K562 (cell line): Measurements from ENCODE around the gene XPC. TPM values are rescaled to one million over a fixed set of nuclear protein-coding genes. Genes with fewer than 3 reads are reported as not detected.

Source experiments
- ATF3 ChIP-seq, 2 experiments: fragments of 450-650 bp in 1 of 2; sonication (generic) in 1 of 2; formaldehyde crosslinking in 1 of 2; IDR thresholded peaks in 1 of 2; conservative IDR thresholded peaks in 1 of 2; 2 replicates each; pipeline versions ENCODE4 v1.6.1 to v1.8.1; 2016 to 2023; ENCODE audit warnings: mild to moderate bottlenecking in 2 of 2, moderate library complexity in 2 of 2, inconsistent platforms in 1 of 2, missing genetic modification reagents in 1 of 2
- ATF6 ChIP-seq: sonication (generic); formaldehyde crosslinking; IDR thresholded peaks from 2 replicates; pipeline ENCODE4 v1.4.0; 2020; ENCODE audit warnings: mild to moderate bottlenecking, missing genetic modification reagents
- CHD4 ChIP-seq: fragments of 200-600 bp; sonication (generic); IDR thresholded peaks from 3 replicates; pipeline ENCODE4 v1.6.1; 2012; ENCODE audit warnings: low read depth, mild to moderate bottlenecking, mixed read lengths, low read length, inconsistent platforms; ENCODE audit not compliant: insufficient read depth, insufficient replicate concordance, poor library complexity, severe bottlenecking
- CTBP1 ChIP-seq: fragments of 450-650 bp; IDR thresholded peaks from 2 replicates; pipeline ENCODE4 v1.6.1; 2016; ENCODE audit warnings: borderline replicate concordance
- HDGF ChIP-seq: fragments of 450-650 bp; IDR thresholded peaks from 2 replicates; pipeline ENCODE4 v1.6.1; 2016
- MTA2 ChIP-seq: fragments of 450-650 bp; IDR thresholded peaks from 2 replicates; pipeline ENCODE4 v1.6.1; 2016; ENCODE audit warnings: low read depth
- POLR3A ChIP-seq: IDR thresholded peaks from 2 replicates; pipeline ENCODE4 v1.6.1; 2011; ENCODE audit warnings: borderline replicate concordance, mild to moderate bottlenecking, moderate library complexity; ENCODE audit not compliant: insufficient read length, insufficient read depth; ENCODE audit errors: extremely low read depth
- SP1 ChIP-seq: sonication (generic); formaldehyde crosslinking; IDR thresholded peaks from 2 replicates; pipeline ENCODE4 v1.8.1; 2022; ENCODE audit warnings: mild to moderate bottlenecking, missing genetic modification reagents
- SRSF7 ChIP-seq: fragments of 200-400 bp; formaldehyde crosslinking; optimal IDR thresholded peaks from 2 replicates; pipeline ENCODE3; 2017; ENCODE audit warnings: mild to moderate bottlenecking, low read depth, low read length
- STAG1 ChIP-seq: sonication (generic); formaldehyde crosslinking; IDR thresholded peaks from 2 replicates; pipeline ENCODE4 v1.5.0; 2020; ENCODE audit warnings: missing genetic modification reagents, borderline replicate concordance
- TCF7L2 ChIP-seq: fragments of 150-350 bp; IDR thresholded peaks from 2 replicates; pipeline ENCODE4 v1.6.1; 2016; ENCODE audit warnings: low read depth, mild to moderate bottlenecking, low read length, moderate library complexity
- TCFL5 ChIP-seq: fragments of 250-450 bp; sonication (Bioruptor Pico); conservative IDR thresholded peaks from 2 replicates; pipeline ENCODE4 v1.6.1; 2021; ENCODE audit warnings: mild to moderate bottlenecking, moderate library complexity, matching md5 sums
- TEAD4 ChIP-seq, 2 experiments: sonication (generic) in 1 of 2; formaldehyde crosslinking in 1 of 2; IDR thresholded peaks; 2 replicates each; pipeline versions ENCODE4 v1.6.1 to v1.8.0; 2012 to 2022; ENCODE audit warnings: borderline replicate concordance in 1 of 2, inconsistent platforms in 1 of 2, low read length in 1 of 2, mild to moderate bottlenecking in 1 of 2, missing genetic modification reagents in 1 of 2
- ZBTB49 ChIP-seq: sonication (generic); formaldehyde crosslinking; IDR thresholded peaks from 2 replicates; pipeline ENCODE4 v1.8.0; 2022; ENCODE audit warnings: missing genetic modification reagents, mild to moderate bottlenecking, borderline replicate concordance
- ZBTB5 ChIP-seq: fragments of 450-650 bp; IDR thresholded peaks from 2 replicates; pipeline ENCODE4 v1.6.1; 2017; ENCODE audit warnings: antibody characterized with exemption
- ZNF212 ChIP-seq: fragments of 450-650 bp; formaldehyde crosslinking; IDR thresholded peaks from 2 replicates; pipeline ENCODE4 v1.4.0; 2020; ENCODE audit warnings: mild to moderate bottlenecking
- ZNF239 ChIP-seq: fragments of 250-450 bp; sonication (Bioruptor Pico); IDR thresholded peaks from 2 replicates; pipeline ENCODE4 v1.4.0; 2020; ENCODE audit warnings: mild to moderate bottlenecking
- ZNF274 ChIP-seq: IDR thresholded peaks from 2 replicates; pipeline ENCODE4 v1.6.1; 2011; ENCODE audit warnings: low read depth, mild to moderate bottlenecking, low read length, moderate library complexity, borderline replicate concordance
- ZNF311 ChIP-seq: fragments of 250-450 bp; sonication (Bioruptor Pico); IDR thresholded peaks from 2 replicates; pipeline ENCODE4 v1.4.0; 2020; ENCODE audit warnings: mild to moderate bottlenecking, moderate library complexity
- ZNF830 ChIP-seq: fragments of 250-450 bp; sonication (Bioruptor Pico); IDR thresholded peaks from 2 replicates; pipeline ENCODE4 v1.5.0; 2021; ENCODE audit warnings: mild to moderate bottlenecking
- ZSCAN32 ChIP-seq: fragments of 450-650 bp; formaldehyde crosslinking; IDR thresholded peaks from 2 replicates; pipeline ENCODE4 v1.4.0; 2020; ENCODE audit warnings: mild to moderate bottlenecking, moderate library complexity
- polyA plus RNA-seq, 8 experiments: library from polyadenylated mRNA; depleted of rRNA in 4 of 8; stranded (reverse) in 5 of 8; unstranded in 3 of 8; fragments of >200 nt; fragmentation: Nextera tagmentation in 2 of 8; fragmentation: Illumina TruSeq in 1 of 8; extraction: Ambion mirVana in 2 of 8; extraction: Trizol in 1 of 8; gene quantifications; 2 replicates each; pipeline versions ENCODE4 v1.2.1 to v1.2.3, GENCODE V29; 2011 to 2014; ENCODE audit warnings: inconsistent platforms in 1 of 8, missing spikeins in 1 of 8
- total RNA-seq, 7 experiments: library from RNA; depleted of rRNA in 6 of 7; stranded (reverse); fragments of >200 nt in 6 of 7; fragmentation: Illumina TruSeq in 2 of 7; extraction: Trizol in 2 of 7; gene quantifications; 2 replicates each; pipeline versions ENCODE4 v1.2.1 to v1.2.3, GENCODE V29; 2011 to 2021; ENCODE audit warnings: low replicate concordance in 1 of 7

XPC gene
- total and polyA plus RNA-seq, 9 of the 15 experiments (the other 6 are each of a cell fraction or from before 2014, with no cell fraction given), result 3.8 to 54.7 (median 41.3) TPM

GRCh38 chr3:14206548-14207177, 28.3 kb upstream of the XPC start (continued):
- TF ChIP-seq ZBTB49 (CRISPR knock-in tag) (no peak), ZSCAN32 (CRISPR knock-in tag) (no peak), ZNF274 (no peak), ZBTB5 (no peak), STAG1 (CRISPR knock-in tag) (no peak), ATF6 (no peak), TCFL5 (CRISPR knock-in tag) (no peak), SP1 (CRISPR knock-in tag) (no peak), ZNF830 (CRISPR knock-in tag) (no peak), ZNF212 (CRISPR knock-in tag) (no peak), ZNF311 (CRISPR knock-in tag) (no peak), SRSF7 (no peak), ZNF239 (CRISPR knock-in tag) (peak; percentile 68), HDGF (no peak), TCF7L2 (no peak), CTBP1 (0 out of 2 replicates have a peak, but pooled peaks have one; percentile 13), MTA2 (no peak), TEAD4 (IDR thresholded peaks at IDR 0.05; ENCODE audit: low read length) (no peak), TEAD4 (CRISPR knock-in tag; IDR thresholded peaks at IDR 0.05; ENCODE audit: borderline replicate concordance) (no peak), POLR3A (no peak), CHD4 (no peak), ATF3 (IDR thresholded peaks at IDR 0.05) (peak; percentile 50; the same call in 1 of the 2 replicates), ATF3 (CRISPR knock-in tag; conservative IDR thresholded peaks at IDR 0.05) (no peak)
